Ectodermal cell (in vitro differentiated cells): ENCODE data around the gene PPP1R10.

Experiments used
- H3K27ac ChIP-seq: 2 replicates; pipeline ENCODE4 v1.7.0; 2013; ENCODE audit warnings: mild to moderate bottlenecking, low read depth, low read length; ENCODE audit not compliant: insufficient read depth, poor library complexity, severe bottlenecking
- H3K27me3 ChIP-seq: 2 replicates; pipeline ENCODE4 v1.7.0; 2013; ENCODE audit warnings: mild to moderate bottlenecking, low read length; ENCODE audit not compliant: insufficient read depth, control insufficient read depth, poor library complexity, severe bottlenecking
- H3K36me3 ChIP-seq: one replicate; pipeline ENCODE4 v1.7.0; 2013; ENCODE audit warnings: low read length; ENCODE audit not compliant: control insufficient read depth, insufficient read depth
- H3K4me1 ChIP-seq: one replicate; pipeline ENCODE4 v1.7.0; 2013; ENCODE audit warnings: low read length; ENCODE audit not compliant: control insufficient read depth, insufficient read depth
- H3K4me3 ChIP-seq: 2 replicates; pipeline ENCODE4 v1.7.0; 2013; ENCODE audit warnings: low read depth, low read length, control low read depth; ENCODE audit not compliant: insufficient read depth
- H3K9me3 ChIP-seq: 2 replicates; pipeline ENCODE4 v1.7.0; 2013; ENCODE audit warnings: mild to moderate bottlenecking, low read length, moderate library complexity; ENCODE audit not compliant: control insufficient read depth
- WGBS, 2 experiments: methylation state at CpG; one replicate each; pipeline ENCODE4 v1.1.7; 2013; ENCODE audit warnings: missing lambda C conversion rate in 2 of 2; 5-methylcytosine and 5-hydroxymethylcytosine counted together

Gene PPP1R10

DNA sequence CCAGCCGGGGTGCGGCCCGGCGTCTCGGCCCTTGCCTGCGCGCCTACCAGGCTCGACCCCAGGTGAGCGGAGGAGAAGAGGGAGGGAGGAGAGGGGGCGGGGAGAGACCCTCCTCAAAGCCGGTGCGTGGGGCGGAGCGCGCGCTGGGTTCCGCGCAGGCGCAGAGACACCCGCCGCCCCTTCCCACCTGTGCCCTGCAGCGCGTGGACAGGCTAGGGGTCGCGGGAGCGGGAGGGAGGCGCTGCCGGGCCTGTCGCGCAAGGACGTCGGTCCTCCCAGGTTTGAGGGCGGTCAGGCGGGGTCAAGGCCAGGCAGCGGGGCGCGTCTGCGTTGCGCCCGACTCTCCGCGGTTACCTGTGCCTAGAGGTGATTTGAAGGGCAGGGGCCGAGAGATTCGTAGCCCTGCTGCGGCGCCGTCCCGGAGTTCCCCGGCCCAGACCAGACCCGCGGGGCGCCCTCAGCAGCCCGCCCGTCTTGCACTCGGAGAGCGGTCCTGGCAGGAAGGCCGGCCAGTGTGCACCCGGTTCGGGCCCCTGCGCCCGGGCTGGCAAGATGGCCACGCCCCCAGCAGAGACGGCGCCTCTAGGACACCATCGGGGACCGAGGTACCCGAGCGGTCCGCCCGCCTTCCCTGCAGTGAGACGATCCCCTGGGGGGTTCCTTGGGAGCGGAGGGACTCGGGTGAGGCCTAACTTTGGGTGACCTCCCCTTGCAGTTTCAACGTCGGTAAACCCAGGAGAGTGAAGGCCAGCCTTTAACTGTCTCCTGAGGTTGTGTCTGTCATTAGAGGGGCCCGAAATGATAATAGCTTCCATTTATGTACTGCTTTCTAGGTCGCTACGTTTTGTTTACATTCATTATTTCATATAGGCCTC, 30.4 kb upstream of the PPP1R10 start:
- Histone ChIP-seq H3K4me1 (peaks cover 4% of the 10 kb centered on the region), H3K9me3 (no peaks in the 10 kb centered on the region), H3K36me3 (peaks cover 34% of the 10 kb centered on the region), H3K4me3 (peak overlapping the region; percentile 98), H3K27ac (peak overlapping the region; percentile 18), H3K27me3 (no peaks in the 10 kb centered on the region)
- 1% methylated on average over 76 to 78 of the region's 78 CpGs for WGBS, 2 experiments

DNA sequence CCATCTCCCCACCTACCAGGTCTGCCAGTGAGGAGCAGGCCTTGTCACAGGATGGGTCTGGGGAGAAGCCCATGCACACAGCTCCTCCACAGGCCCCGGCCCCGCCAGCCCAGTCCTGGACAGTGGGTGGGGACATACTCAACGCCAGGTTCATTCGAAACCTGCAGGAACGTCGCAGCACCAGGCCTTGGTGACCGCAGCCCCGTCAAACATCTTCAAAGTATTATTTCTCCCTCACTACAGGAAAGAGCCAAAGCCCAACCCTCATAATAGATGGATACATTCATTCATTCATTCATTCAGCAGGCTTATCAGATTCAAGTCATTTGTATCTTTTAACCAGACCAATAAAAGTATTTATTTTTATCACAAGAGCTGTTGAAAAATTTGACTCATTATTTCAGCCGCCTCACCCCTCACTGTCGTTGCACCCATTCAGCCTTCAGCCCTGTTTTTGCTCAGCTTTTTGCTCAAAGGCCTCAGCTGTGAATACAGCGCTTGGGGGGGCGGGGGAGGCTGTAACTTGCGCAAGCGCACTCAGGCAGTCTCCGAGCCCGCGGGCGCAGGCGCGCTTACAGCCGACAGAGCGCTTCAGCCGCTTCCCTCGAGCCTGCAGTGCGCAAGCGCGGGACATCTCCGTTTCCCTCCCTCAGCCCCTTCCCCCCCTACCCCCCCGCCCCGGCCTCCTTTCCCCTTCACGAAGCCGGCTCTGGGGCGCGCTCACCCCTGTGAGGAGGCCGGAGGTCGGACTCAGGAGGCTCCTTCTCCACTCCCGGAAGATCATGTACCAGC, 29.6 kb upstream of the PPP1R10 start, which contains the start of gene C6orf136:
C6orf136 (plus strand) TSS at position 684 of the 792 bp plus-strand sequence; CDS start at position 783, 99 bp downstream.
- Histone ChIP-seq H3K4me3 (peak within 1 kb of the TSS; percentile 98), H3K4me1 (peaks cover 4% of the 10 kb centered on the region), H3K27me3 (no peaks in the 10 kb centered on the region), H3K27ac (peak within 1 kb of the TSS; percentile 18), H3K36me3 (peaks cover 25% of the 10 kb centered on the region), H3K9me3 (no peaks in the 10 kb centered on the region)
- 12 to 15% methylated on average over 35 to 36 of the region's 37 CpGs for WGBS, 2 experiments

DNA sequence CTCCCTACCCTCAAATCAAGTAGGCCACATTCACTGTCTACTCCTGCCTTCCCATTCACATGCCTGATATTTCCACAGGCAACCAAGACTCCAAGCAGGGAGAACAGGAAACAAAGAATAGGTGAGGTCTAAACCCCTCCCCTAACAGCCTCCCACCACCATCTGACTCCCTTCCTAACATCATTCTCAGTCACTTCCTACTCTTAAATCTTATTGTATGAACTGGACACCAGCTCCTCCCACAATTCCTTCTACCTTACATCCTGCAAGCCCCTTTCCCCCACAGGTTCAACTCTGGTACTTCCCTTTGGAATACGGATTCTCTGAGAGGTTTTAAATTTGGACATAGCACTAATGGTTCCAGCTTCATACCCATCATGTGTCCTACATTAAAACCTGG, 28.9 kb upstream of the PPP1R10 start:
- Histone ChIP-seq H3K4me1 (peaks cover 4% of the 10 kb centered on the region), H3K9me3 (no peaks in the 10 kb centered on the region), H3K27me3 (no peaks in the 10 kb centered on the region), H3K27ac (no peak overlapping the region), H3K4me3 (no peak overlapping the region), H3K36me3 (peaks cover 22% of the 10 kb centered on the region)
- WGBS, 2 experiments = 84 to 91% methylated on average over 1 of the region's 1 CpG

DNA sequence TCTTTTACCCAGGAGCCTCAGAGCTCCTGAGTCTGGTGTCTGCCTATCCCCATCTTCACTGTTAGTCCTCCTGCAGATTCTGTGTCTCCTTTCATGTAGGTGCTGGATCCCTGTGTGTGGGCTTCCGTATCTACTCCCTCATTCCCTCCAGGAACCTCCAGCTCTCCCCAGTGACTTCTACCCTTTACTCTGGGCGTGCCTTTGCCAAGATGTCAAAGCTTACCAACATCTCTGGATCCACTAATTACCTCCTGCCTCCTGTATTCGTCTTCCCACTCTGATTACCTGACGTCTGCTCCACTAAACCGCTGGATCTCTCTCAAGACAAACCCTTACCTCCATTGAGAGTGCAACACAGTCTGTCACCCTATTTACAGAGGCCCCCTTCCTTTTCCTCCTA, 27.7 kb upstream of the PPP1R10 start:
- Histone ChIP-seq H3K27me3 (no peaks in the 10 kb centered on the region), H3K36me3 (peaks cover 32% of the 10 kb centered on the region), H3K4me1 (peaks cover 4% of the 10 kb centered on the region), H3K27ac (no peak overlapping the region), H3K9me3 (no peaks in the 10 kb centered on the region), H3K4me3 (no peak overlapping the region)
- WGBS, 2 experiments = 92% methylated on average over 5 of the region's 5 CpGs

- 94% methylated on average over 2 of the region's 2 CpGs for WGBS, 2 experiments
- H3K27ac ChIP-seq = no peak overlapping the region
- H3K4me1 ChIP-seq = peaks cover 4% of the 10 kb centered on the region
- peaks cover 33% of the 10 kb centered on the region for H3K36me3 ChIP-seq
- no peak overlapping the region for H3K4me3 ChIP-seq
- H3K9me3 ChIP-seq = no peaks in the 10 kb centered on the region
- H3K27me3 ChIP-seq = no peaks in the 10 kb centered on the region
These were observed 26.6 kb upstream of the PPP1R10 start for GRCh38 chr6:30643656-30644055.

- no peaks in the 10 kb centered on the region for H3K9me3 ChIP-seq
- no peak overlapping the region for H3K4me3 ChIP-seq
- H3K27ac ChIP-seq = no peak overlapping the region
- H3K27me3 ChIP-seq = no peaks in the 10 kb centered on the region
- H3K4me1 ChIP-seq = no peaks in the 10 kb centered on the region
- H3K36me3 ChIP-seq = peaks cover 36% of the 10 kb centered on the region
- 94 to 96% methylated on average over 1 of the region's 1 CpG for WGBS, 2 experiments
These were observed 24.0 kb upstream of the PPP1R10 start for GRCh38 chr6:30641048-30641447.

GRCh38 chr6:30640481-30640880, 23.4 kb upstream of the PPP1R10 start:
- Histone ChIP-seq H3K27me3 (no peaks in the 10 kb centered on the region), H3K36me3 (peaks cover 36% of the 10 kb centered on the region), H3K4me1 (no peaks in the 10 kb centered on the region), H3K4me3 (no peak overlapping the region), H3K27ac (no peak overlapping the region), H3K9me3 (no peaks in the 10 kb centered on the region)
- 95 to 96% methylated on average over 10 of the region's 10 CpGs for WGBS, 2 experiments

DNA sequence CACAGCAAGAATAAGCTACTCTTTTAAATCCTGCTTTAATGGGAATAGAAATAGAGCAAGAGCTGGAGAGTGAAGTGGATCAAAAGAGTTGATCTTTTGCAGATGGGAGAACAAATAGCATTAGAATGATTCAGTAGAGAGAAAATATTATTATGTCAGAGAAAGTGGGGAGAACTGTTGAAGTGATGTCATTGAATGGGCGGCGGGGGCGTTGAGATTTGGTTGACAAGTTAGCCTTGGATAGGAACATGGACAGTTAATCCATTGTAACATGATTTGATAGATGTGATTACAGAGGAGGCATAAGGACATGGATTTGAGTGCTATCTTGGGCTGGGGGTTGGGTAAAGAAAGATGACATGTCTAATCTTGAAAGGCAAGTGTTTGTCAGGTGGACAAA, 18.8 kb upstream of the PPP1R10 start:
- Histone ChIP-seq H3K9me3 (no peaks in the 10 kb centered on the region), H3K36me3 (peaks cover 38% of the 10 kb centered on the region), H3K27ac (no peak overlapping the region), H3K4me3 (no peak overlapping the region), H3K4me1 (no peaks in the 10 kb centered on the region), H3K27me3 (no peaks in the 10 kb centered on the region)
- 93 to 96% methylated on average over 3 of the region's 3 CpGs for WGBS, 2 experiments

DNA sequence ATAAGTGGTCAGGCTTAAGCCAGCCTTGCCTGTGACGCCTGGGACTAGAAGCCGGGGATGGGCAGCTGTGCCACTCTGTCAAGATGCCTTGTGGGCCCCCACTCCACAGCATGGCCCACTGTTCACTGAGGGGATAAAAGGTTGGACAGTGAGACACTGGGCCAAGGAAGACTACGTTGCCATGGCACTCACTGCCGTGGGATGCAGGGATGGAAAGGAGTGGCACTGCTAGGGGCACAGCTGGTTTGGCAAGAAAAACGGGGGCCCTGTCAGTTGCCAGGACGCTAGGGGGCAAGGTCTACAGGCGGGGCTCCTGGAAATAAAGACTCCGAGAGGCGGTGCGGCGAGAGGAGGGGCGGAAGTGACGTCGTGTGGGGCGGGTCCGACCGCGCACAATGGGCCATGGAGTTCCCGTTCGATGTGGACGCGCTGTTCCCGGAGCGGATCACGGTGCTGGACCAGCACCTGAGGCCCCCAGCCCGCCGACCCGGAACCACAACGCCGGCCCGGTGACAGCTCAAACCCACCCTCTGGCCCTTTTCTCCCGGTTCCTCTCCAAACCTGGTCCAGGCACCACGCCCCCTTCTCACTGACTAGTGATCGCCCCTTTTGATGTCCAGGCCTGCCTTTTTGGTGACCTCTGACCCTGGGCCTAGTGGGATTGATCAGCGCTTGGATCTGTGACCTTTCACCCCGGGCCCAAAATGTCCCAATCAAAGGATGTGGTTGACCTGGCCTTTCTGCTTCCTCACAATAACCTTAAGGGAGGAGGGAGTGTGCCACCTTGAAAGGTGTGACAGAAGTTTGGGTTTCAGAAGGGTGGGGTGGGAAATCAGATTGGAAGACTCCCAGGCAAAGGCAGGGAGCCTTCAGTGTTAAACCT, 9.7 kb upstream of the PPP1R10 start, which contains the start of gene ATAT1:
ATAT1 (plus strand) TSS at position 391 of the 883 bp plus-strand sequence.
- 6% methylated on average over 36 of the region's 36 CpGs for WGBS, 2 experiments
- Histone ChIP-seq H3K9me3 (no peaks in the 10 kb centered on the region), H3K27ac (peak within 1 kb of the TSS; percentile 82), H3K27me3 (no peaks in the 10 kb centered on the region), H3K4me1 (peaks cover 11% of the 10 kb centered on the region), H3K36me3 (peaks cover 48% of the 10 kb centered on the region), H3K4me3 (peak within 1 kb of the TSS; percentile 66)
